ENCODE results near the gene SALL1.

SALL1 gene

GRCh38 chr16:51159296-51159695, 8.2 kb upstream of the SALL1 start:
- Histone ChIP-seq H3F3A (ENCODE audit: insufficient read depth, low read length) (no peaks in the 10 kb centered on the region), H3K4me2 (ENCODE audit: low read depth, low read length) (no peak overlapping the region), H3K9me3 (replicated peaks; ENCODE audit: insufficient read depth, low read length) (no peaks in the 10 kb centered on the region), H3K36me3 (replicated peaks; ENCODE audit: insufficient read depth, low read length) (no peaks in the 10 kb centered on the region), H3K79me2 (ENCODE audit: low read length) (no peaks in the 10 kb centered on the region), H3K9me2 (replicated peaks; ENCODE audit: insufficient read depth, low read length) (no peaks in the 10 kb centered on the region), H4K20me1 (ENCODE audit: insufficient read depth, low read length) (no peaks in the 10 kb centered on the region), H2AFZ (ENCODE audit: low read length) (no peak overlapping the region), H3K27me3 (replicated peaks; ENCODE audit: insufficient read depth, low read length) (no peaks in the 10 kb centered on the region; the same call in 1 of the 2 replicates), H3K4me1 (ENCODE audit: low read length) (no peaks in the 10 kb centered on the region), H3K4me3 (ENCODE audit: low read length) (no peak overlapping the region), H3K27ac (ENCODE audit: low read length) (no peak overlapping the region), H3K9ac (ENCODE audit: low read length) (no peak overlapping the region)
- no peak for TF ChIP-seq EZH2phosphoT487 (IDR thresholded peaks at IDR 0.05; ENCODE audit: low read length)
- no peak for TF ChIP-seq CTCF (IDR thresholded peaks at IDR 0.05; ENCODE audit: low read length)
- no peak for TF ChIP-seq EZH2 (optimal IDR thresholded peaks at IDR 0.05; ENCODE audit: low read depth, low read length)
- no peak for DNase-seq

GRCh38 chr16:51157698-51158097, 6.6 kb upstream of the SALL1 start:
- TF ChIP-seq CTCF (IDR thresholded peaks at IDR 0.05; ENCODE audit: low read length): no peak
- TF ChIP-seq EZH2phosphoT487 (IDR thresholded peaks at IDR 0.05; ENCODE audit: low read length): no peak
- no peak for TF ChIP-seq EZH2 (optimal IDR thresholded peaks at IDR 0.05; ENCODE audit: low read depth, low read length)
- no peaks in the 10 kb centered on the region for H3K4me1 ChIP-seq (ENCODE audit: low read length)

GRCh38 chr16:51156807-51157200, 5.7 kb upstream of the SALL1 start:
- H3K4me1 ChIP-seq (ENCODE audit: low read length): no peaks in the 10 kb centered on the region

More at GRCh38 chr16:51157698-51158097, 6.6 kb upstream of the SALL1 start:
- Histone ChIP-seq H3K9me2 (replicated peaks; ENCODE audit: insufficient read depth, low read length) (no peaks in the 10 kb centered on the region), H2AFZ (ENCODE audit: low read length) (no peak overlapping the region), H3K4me3 (ENCODE audit: low read length) (no peak overlapping the region), H3K4me2 (ENCODE audit: low read depth, low read length) (no peak overlapping the region), H3K79me2 (ENCODE audit: low read length) (no peaks in the 10 kb centered on the region), H3K9ac (ENCODE audit: low read length) (no peak overlapping the region), H3K27ac (ENCODE audit: low read length) (no peak overlapping the region), H4K20me1 (ENCODE audit: insufficient read depth, low read length) (no peaks in the 10 kb centered on the region), H3K27me3 (replicated peaks; ENCODE audit: insufficient read depth, low read length) (no peaks in the 10 kb centered on the region; the same call in 1 of the 2 replicates), H3K9me3 (replicated peaks; ENCODE audit: insufficient read depth, low read length) (no peaks in the 10 kb centered on the region), H3F3A (ENCODE audit: insufficient read depth, low read length) (no peaks in the 10 kb centered on the region), H3K36me3 (replicated peaks; ENCODE audit: insufficient read depth, low read length) (no peaks in the 10 kb centered on the region)
- DNase-seq: no peak

More at GRCh38 chr16:51156807-51157200, 5.7 kb upstream of the SALL1 start:
- TF ChIP-seq CTCF (IDR thresholded peaks at IDR 0.05; ENCODE audit: low read length): no peak
- TF ChIP-seq EZH2 (optimal IDR thresholded peaks at IDR 0.05; ENCODE audit: low read depth, low read length): no peak
- no peak for TF ChIP-seq EZH2phosphoT487 (IDR thresholded peaks at IDR 0.05; ENCODE audit: low read length)
- Histone ChIP-seq H3K79me2 (ENCODE audit: low read length) (no peaks in the 10 kb centered on the region), H3K36me3 (replicated peaks; ENCODE audit: insufficient read depth, low read length) (no peaks in the 10 kb centered on the region), H4K20me1 (ENCODE audit: insufficient read depth, low read length) (no peaks in the 10 kb centered on the region), H3K4me3 (ENCODE audit: low read length) (no peak overlapping the region), H3K9ac (ENCODE audit: low read length) (no peak overlapping the region), H3K9me3 (replicated peaks; ENCODE audit: insufficient read depth, low read length) (no peaks in the 10 kb centered on the region), H3K27me3 (replicated peaks; ENCODE audit: insufficient read depth, low read length) (no peaks in the 10 kb centered on the region; the same call in 1 of the 2 replicates), H2AFZ (ENCODE audit: low read length) (no peak overlapping the region), H3F3A (ENCODE audit: insufficient read depth, low read length) (no peaks in the 10 kb centered on the region), H3K27ac (ENCODE audit: low read length) (no peak overlapping the region), H3K4me2 (ENCODE audit: low read depth, low read length) (no peak overlapping the region), H3K9me2 (replicated peaks; ENCODE audit: insufficient read depth, low read length) (no peaks in the 10 kb centered on the region)
- DNase-seq: no peak

Data from MM.1S (cell line).